GM21390 (cell line): Measurements from ENCODE around the gene PLCE1.

ENCODE experiments used
- ATAC-seq: cut with Tn5 transposase; IDR thresholded peaks from one replicate; pipeline ENCODE4 v1.9.1; 2021; ENCODE audit not compliant: unreplicated experiment

Gene PLCE1

DNA sequence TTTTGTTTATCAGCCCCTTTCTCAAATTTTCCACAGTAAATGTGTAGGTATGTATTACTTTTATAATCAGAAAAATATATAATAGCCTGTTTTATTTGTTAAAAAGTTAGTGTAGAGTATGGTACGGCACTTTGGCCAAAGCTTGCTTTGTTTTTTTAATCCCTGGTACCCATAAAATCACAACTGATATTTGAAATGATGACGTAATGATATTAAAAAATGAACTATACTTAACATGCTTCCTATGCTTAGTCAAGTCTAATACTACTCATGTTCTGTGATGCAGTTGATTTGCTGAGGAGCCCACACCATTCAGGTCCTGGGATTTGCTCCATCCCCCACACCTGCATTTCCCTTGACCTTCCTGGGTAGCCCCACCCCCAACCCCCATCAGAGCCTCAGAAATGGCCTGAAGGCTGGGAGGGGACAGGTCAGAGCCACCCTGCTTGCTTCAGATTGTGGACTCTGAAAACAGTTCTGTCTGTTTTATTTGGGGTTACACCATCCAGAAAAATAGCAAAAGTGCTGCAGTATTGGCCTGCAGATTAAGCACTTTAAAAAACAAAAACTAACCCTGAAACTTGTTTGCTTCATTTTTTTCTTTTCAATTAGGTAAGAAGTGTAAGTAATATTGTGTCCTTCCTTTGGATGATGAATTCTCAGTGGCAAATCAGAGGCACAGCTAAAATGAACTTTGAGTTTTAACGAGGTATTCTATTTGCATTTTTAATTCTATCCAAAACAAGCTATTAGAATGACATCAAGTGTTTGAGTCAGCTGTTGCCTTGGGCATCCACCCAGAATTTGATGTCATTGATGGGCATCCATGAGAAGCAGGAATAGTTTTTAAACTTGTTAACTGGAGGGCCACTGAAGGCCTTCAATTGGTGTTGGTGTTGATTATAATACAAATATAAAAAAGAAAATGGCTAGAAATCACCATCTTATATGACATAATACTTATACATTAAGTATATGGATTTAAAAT lies 23.3 kb downstream of the PLCE1 start:
- no peak for ATAC-seq

DNA sequence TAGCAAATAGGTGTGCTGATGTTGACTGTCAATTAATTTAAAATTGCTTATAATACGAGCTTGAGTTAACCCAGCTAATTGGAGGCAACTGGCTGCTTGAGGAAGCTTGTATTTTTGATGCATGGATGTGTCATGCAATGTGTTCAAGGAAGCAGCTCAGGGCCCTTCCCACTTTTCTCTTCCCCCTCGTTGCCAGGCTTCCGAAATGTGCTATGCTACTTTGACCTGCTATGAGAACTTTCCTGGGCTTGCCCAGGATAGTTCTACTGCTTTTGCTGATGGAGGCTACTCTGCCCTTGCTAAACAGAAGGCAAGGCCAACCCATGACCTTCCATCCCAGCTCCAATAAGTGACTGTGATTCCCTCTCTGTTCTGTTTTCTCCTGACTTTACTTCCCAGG lies 24.4 kb downstream of the PLCE1 start:
- no peak for ATAC-seq

DNA sequence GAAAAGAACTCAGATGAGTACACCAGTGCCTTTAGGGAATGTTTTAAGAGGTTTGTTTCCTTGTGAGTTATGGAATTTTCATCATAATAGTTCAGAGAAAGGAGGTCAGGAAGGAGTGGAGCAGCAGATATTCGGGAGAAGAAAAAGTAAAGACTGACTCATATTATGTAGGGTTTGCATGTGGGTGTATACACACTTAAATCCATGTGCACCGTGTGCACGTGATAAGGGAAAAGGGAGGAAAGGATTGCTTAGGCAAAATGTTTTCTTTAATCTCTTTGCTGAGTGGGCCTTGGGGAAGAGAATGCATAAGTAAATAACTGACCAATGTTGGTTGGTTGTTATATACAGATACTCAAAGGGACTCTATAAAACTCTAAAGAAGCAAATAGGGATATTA lies 30.2 kb downstream of the PLCE1 start:
- ATAC-seq = no peak

DNA sequence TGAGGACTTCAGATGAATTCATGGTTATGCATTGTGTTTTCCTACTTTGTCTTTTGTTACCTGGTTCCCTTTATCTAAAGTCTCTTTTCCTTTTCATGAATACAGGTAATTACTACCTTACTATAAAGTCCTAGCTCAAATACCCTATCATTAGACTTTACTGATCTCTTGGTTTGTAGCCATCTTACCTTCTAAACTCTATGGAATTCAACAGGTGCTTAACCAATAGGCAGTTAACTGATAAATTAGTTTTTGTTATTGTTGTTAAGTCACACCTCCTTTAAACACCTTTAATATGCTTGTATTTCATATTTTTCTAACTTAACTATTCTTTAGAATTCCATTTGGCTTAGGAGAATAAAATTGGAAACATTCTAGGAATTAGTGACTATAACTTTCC lies 30.7 kb downstream of the PLCE1 start:
- ATAC-seq = no peak

DNA sequence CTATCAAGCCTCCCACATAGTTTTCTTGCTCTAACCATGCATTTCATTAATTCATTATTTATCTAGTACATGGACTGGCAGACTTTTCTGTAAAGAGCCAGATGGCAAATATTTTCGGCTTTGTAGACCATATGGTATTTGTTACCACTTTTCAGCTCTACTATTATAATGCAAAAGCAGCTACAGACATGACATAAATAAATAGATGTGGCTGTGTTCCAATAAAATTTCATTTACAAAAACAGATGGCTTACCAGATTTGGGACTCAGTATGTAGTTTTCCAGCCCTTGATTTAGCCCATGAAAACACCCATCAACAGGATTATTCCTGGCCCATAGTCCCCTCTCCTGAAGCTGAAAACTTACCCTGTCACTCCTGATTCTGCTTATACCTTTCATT lies 32.1 kb downstream of the PLCE1 start:
- no peak for ATAC-seq

DNA sequence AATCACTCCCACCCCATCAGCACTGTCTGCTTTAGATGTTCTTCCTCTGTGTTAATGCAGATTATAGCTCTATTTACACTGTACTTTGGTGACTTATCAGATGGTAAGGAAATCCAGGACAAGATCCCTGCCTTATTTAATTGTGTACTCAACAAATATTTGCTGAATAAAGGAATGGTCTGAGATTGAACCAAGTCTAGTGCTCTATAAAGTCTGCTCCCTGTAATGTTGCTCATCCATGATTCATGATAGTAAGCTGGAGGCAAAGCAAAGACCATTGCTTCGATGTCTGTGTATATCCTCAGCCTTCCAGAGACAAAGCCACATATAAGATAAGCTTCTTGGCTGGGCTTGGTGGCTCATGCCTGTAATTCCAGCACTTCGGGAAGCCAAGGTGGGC lies 33.5 kb downstream of the PLCE1 start:
- no peak for ATAC-seq

DNA sequence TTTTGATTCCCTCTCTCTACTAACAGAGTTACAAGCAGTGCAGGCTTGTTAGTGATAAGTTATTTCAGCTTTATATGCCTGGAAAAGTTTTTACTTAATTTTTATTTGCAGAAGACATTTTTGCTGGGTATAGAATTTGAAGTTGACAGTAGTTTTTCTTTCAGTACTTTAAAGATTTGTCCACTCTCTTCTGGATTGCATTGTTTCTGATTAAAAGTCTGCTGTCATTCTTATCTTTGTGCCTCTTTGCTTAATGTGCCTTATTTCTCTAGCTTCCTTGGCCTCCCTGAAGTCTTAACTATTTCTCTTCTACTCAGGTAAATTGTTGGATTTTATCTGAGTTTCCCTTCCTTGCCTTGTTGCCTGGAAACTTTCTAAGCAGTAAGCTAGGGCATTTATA lies 36.2 kb downstream of the PLCE1 start:
- no peak for ATAC-seq

DNA sequence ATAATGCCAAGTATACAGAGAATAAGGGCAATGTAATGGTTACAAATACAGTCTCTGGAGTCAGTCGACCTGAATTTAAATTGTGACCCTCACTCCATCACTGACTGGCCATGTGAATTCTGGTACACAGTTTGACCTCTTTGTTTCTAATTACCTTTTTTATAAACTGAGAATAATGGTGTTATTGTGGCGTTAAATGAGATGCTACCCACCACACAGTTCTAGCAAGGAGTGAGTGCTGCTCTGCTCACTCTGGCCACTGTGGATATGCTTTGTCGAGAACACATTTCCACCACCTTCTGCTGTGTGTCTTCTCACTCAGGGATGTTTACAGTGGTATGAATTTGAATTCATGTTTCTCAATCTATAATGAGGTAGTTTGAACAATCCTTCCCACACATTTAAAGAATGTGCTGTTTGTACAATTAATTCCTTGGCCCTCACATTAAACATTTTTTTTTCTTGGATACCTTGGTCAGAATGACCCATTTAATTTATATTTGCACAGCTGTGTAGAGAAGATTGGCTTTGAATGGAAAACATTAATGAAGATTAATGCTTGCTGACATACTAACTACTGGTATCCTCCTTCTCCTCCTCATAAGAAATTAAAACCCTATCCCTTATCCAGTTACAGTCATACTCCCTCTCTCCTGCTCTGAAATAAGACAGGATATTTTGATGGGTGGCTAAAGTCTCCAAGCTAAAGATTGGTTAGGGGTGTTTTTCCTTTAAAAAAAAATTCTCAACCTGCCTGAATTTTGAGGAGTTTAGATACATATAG lies 42.4 kb downstream of the PLCE1 start:
- ATAC-seq = no peak

DNA sequence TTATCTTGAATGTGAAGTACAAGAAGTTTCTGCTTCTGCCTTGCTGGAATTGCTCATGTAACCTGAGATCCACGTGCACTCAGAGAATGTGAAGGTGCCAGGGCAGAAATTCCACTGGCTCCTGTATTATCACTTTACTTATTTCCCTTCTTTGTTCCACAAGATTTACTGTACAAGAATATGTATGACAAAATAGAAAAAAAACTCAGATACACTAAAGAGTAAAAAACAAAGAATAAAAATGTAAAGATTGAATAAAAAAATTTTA lies 43.0 kb downstream of the PLCE1 start:
- ATAC-seq = no peak

DNA sequence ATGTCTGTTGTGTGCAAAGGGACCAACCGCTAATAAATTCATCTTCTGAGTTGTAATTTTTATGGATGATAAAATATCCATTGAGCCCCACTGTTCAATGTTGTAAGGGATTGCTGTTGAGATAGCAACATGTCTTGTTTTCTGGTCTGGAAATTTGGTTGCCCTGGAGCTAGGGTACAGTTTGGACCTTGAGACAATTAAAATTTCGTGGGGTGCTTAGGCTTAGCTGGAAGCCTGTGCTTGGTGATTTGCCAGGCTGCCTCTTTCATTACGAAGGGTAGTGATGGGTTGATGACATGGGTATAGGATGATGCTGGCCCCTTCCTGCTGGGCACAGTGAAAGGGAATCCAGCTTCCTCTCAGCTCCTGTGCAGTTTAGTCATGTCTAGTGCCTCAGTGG lies 43.6 kb downstream of the PLCE1 start:
- ATAC-seq = no peak

DNA sequence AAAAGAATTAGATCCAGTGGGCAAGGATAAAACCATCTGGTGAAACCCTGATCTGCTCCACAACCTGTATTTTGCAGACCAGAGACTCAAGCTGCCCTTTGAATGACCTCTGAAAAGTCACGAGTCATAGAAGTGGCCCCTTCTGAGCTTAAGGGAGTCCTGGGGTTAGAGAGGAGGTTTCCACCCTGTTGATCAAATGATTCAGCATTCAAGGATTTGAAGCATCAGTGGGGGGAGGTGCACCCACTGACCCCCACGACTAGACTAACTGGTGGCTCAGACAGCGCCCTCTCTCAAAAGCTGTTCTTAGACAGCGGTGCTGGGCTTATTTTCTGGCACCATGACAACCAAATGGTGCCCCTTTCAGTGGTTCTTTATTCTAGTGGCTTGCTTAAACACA lies 44.3 kb downstream of the PLCE1 start:
- no peak for ATAC-seq

DNA sequence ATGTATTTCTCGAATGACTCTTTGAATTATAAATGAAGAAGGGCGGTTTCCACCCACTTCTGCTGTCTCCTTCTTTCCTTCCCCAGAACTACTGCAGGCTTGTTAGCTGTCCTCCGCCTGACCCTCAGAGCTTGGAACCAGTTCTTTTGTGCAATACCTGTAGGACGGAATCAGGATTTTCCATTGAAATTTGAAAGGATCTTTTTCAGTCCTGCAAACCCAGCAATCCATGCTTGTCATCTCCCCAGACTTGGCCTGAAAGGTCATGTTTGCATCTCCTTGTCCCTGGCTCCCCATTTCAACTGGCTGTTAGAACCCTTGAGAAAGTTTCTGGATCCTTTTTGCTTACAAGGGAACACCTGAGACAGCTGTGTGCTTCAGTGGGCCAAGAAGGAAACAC lies 47.5 kb downstream of the PLCE1 start:
- ATAC-seq = no peak

DNA sequence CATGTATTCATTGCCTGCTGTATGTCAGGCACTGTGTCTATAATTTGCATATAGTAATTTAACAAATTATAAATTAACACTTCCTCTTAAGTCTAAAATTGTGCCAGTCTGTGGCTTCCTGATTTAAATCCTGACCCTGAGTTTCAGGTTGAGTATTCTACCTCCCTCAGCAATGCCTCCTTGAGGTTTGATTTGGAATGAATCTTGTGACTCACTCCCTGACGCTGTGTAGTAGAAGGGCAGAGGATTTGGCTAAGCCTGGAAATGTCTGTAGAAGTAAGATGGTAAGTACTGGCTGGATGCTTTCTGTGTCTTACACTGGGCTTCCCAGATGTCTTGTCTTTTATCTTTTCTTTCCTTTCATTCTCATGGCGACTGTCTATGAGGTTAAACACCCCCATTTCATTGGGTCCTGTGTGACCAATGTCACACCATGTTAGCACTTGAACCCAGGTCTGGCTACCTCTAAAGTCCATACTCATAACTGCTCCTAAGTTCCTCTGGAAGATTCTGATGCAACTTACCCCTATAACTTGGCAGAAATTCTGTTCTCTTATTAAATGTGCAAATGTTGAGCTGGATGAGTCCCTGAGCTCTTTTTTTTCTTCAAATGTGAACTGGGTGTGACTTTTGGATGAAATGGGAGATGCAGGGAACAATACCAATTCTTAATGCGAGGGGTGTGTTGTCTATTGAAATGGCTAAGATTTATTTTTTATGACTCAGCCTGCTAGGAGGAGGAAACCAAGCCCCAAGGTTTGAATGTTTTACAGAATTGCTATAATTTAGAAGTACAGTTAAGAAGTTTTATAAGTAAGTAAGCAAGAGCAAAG lies 48.5 kb downstream of the PLCE1 start:
- no peak for ATAC-seq

DNA sequence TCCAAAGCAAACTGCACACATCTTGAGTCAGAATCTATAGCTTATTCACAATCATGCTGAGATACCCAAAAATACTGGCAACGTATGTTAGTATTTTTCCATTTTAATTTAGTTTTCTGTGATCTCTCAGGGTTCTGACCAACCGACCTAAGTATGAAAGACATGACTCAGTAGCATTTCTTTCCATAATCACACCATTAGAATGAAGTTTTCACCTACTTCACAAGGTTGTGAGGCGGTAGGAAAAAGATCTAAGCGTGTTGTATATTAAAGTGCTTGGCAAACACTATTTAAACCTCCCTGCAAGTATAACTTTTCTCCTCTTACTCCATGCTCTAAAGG lies 49.1 kb downstream of the PLCE1 start:
- no peak for ATAC-seq
